ENCODE results near the gene CNTNAP5. TPM values are rescaled to one million over a fixed set of nuclear protein-coding genes. Genes with fewer than 3 reads are reported as not detected.

Gene CNTNAP5
- polyA plus RNA-seq, 4 donors = 0.06 to 0.75 (median 0.12) TPM

- DNase-seq (ENCODE audit: low read depth in 4 of 4, low spot score in 3 of 4) = no peak
Observed at GRCh38 chr2:124662946-124663644, 638.0 kb downstream of the CNTNAP5 start.

GRCh38 chr2:124663645-124663997 lies 638.5 kb downstream of the CNTNAP5 start:
- no peak for DNase-seq (ENCODE audit: low read depth in 4 of 4, low spot score in 3 of 4)

- no peak for DNase-seq (ENCODE audit: low read depth in 4 of 4, low spot score in 3 of 4)
Observed at GRCh38 chr2:124664363-124664762, 639.3 kb downstream of the CNTNAP5 start.

- no peak for DNase-seq (ENCODE audit: low read depth in 4 of 4, low spot score in 3 of 4)
Observed at GRCh38 chr2:124666976-124667375, 641.9 kb downstream of the CNTNAP5 start.

- DNase-seq (ENCODE audit: low read depth in 4 of 4, low spot score in 3 of 4) = no peak
Observed at GRCh38 chr2:124668161-124668560, 643.1 kb downstream of the CNTNAP5 start.

GRCh38 chr2:124670187-124670586 lies 645.1 kb downstream of the CNTNAP5 start:
- DNase-seq (ENCODE audit: low read depth in 4 of 4, low spot score in 3 of 4) = no peak

- DNase-seq (ENCODE audit: low read depth in 4 of 4, low spot score in 3 of 4) = no peak
Observed at GRCh38 chr2:124678043-124678442, 653.0 kb downstream of the CNTNAP5 start.

- no peak for DNase-seq (ENCODE audit: low read depth in 4 of 4, low spot score in 3 of 4)
Observed at GRCh38 chr2:124683536-124684428, 658.7 kb downstream of the CNTNAP5 start.

- DNase-seq (ENCODE audit: low read depth in 4 of 4, low spot score in 3 of 4) = no peak
Observed at GRCh38 chr2:124689348-124689747, 664.3 kb downstream of the CNTNAP5 start.

GRCh38 chr2:124692216-124692615 lies 667.1 kb downstream of the CNTNAP5 start:
- no peak for DNase-seq (ENCODE audit: low read depth in 4 of 4, low spot score in 3 of 4)

- no peak for DNase-seq (ENCODE audit: low read depth in 4 of 4, low spot score in 3 of 4)
Observed at GRCh38 chr2:124692707-124693106, 667.6 kb downstream of the CNTNAP5 start.

GRCh38 chr2:124693156-124693555 lies 668.1 kb downstream of the CNTNAP5 start:
- no peak for DNase-seq (ENCODE audit: low read depth in 4 of 4, low spot score in 3 of 4)

- DNase-seq (ENCODE audit: low read depth in 4 of 4, low spot score in 3 of 4) = no peak
Observed at GRCh38 chr2:124698979-124699565, 674.0 kb downstream of the CNTNAP5 start.

- no peak for DNase-seq (ENCODE audit: low read depth in 4 of 4, low spot score in 3 of 4)
Observed at GRCh38 chr2:124702777-124703176, 677.7 kb downstream of the CNTNAP5 start.

- DNase-seq (ENCODE audit: low read depth in 4 of 4, low spot score in 3 of 4) = no peak
Observed at GRCh38 chr2:124704071-124704925, 679.2 kb downstream of the CNTNAP5 start.

- no peak for DNase-seq (ENCODE audit: low read depth in 4 of 4, low spot score in 3 of 4)
Observed at GRCh38 chr2:124708661-124709060, 683.6 kb downstream of the CNTNAP5 start.

- no peak for DNase-seq (ENCODE audit: low read depth in 4 of 4, low spot score in 3 of 4)
Observed at GRCh38 chr2:124713969-124714368, 688.9 kb downstream of the CNTNAP5 start.

- no peak for DNase-seq (ENCODE audit: low read depth in 4 of 4, low spot score in 3 of 4)
Observed at GRCh38 chr2:124725187-124725586, 700.1 kb downstream of the CNTNAP5 start.

GRCh38 chr2:124740636-124741035 lies 715.5 kb downstream of the CNTNAP5 start:
- DNase-seq (ENCODE audit: low read depth in 4 of 4, low spot score in 3 of 4) = no peak

- no peak for DNase-seq (ENCODE audit: low read depth in 4 of 4, low spot score in 3 of 4)
Observed at GRCh38 chr2:124753842-124754241, 728.8 kb downstream of the CNTNAP5 start.

GRCh38 chr2:124755386-124755785 lies 730.3 kb downstream of the CNTNAP5 start:
- DNase-seq (ENCODE audit: low read depth in 4 of 4, low spot score in 3 of 4) = no peak

Data from left renal pelvis (tissue), 4 donors.